Mesendoderm (in vitro differentiated cells): Measurements from ENCODE around the gene STAM2.
"Not testable (repeated sequence)": the region's sequence is repeated elsewhere in the genome, so short reads cannot be mapped to it uniquely, and the experiment has no call there.

Experiments
- DNase-seq: peaks from one replicate; pipeline ENCODE4 v3.0.0; 2013
- H2AK5ac ChIP-seq: 2 replicates; pipeline ENCODE4 v1.6.1; 2013; ENCODE audit warnings: low read length, inconsistent platforms
- H2BK120ac ChIP-seq: 2 replicates; pipeline ENCODE4 v1.6.1; 2013; ENCODE audit warnings: low read depth, mild to moderate bottlenecking, low read length, moderate library complexity, mixed read lengths
- H2BK15ac ChIP-seq: replicated peaks from 2 replicates; pipeline ENCODE4 v1.6.1; 2013; ENCODE audit warnings: low read depth, mild to moderate bottlenecking, moderate library complexity
- H2BK5ac ChIP-seq: 2 replicates; pipeline ENCODE4 v1.6.1; 2013; ENCODE audit warnings: low read length, inconsistent platforms
- H3K18ac ChIP-seq: 2 replicates; pipeline ENCODE4 v1.6.1; 2013; ENCODE audit warnings: mild to moderate bottlenecking, low read length, mixed read lengths
- H3K23ac ChIP-seq: one replicate; pipeline ENCODE4 v1.6.1; 2013; ENCODE audit warnings: low read length
- H3K27ac ChIP-seq: 2 replicates; pipeline ENCODE4 v1.5.1; 2013; ENCODE audit warnings: low read depth, mild to moderate bottlenecking, inconsistent platforms, low read length, moderate library complexity
- H3K27me3 ChIP-seq: 2 replicates; pipeline ENCODE4 v1.6.1; 2013; ENCODE audit warnings: low read length, control low read depth, mild to moderate bottlenecking, inconsistent platforms; ENCODE audit not compliant: insufficient read depth, poor library complexity
- H3K36me3 ChIP-seq: 2 replicates; pipeline ENCODE4 v1.6.1; 2013; ENCODE audit warnings: low read length, inconsistent platforms; ENCODE audit not compliant: control insufficient read depth, insufficient read depth
- H3K4ac ChIP-seq: one replicate; pipeline ENCODE4 v1.6.1; 2013; ENCODE audit warnings: low read depth, mild to moderate bottlenecking, low read length, moderate library complexity
- H3K4me1 ChIP-seq: 2 replicates; pipeline ENCODE4 v1.6.1; 2013; ENCODE audit warnings: low read depth, low read length, inconsistent platforms; ENCODE audit not compliant: control insufficient read depth
- H3K4me2 ChIP-seq: 2 replicates; pipeline ENCODE4 v1.6.1; 2013; ENCODE audit warnings: low read length
- H3K4me3 ChIP-seq: 2 replicates; pipeline ENCODE4 v1.5.1; 2013; ENCODE audit warnings: mild to moderate bottlenecking, low read length
- H3K56ac ChIP-seq: one replicate; pipeline ENCODE4 v1.6.1; 2013; ENCODE audit warnings: low read length
- H3K79me1 ChIP-seq: 2 replicates; pipeline ENCODE4 v1.6.1; 2013; ENCODE audit warnings: low read length, inconsistent platforms
- H3K79me2 ChIP-seq: 2 replicates; pipeline ENCODE4 v1.6.1; 2013; ENCODE audit warnings: mild to moderate bottlenecking, low read length; ENCODE audit not compliant: control insufficient read depth, insufficient read depth
- H3K9ac ChIP-seq: 2 replicates; pipeline ENCODE4 v1.6.1; 2013; ENCODE audit warnings: low read length, inconsistent platforms
- H4K5ac ChIP-seq: one replicate; pipeline ENCODE4 v1.6.1; 2013; ENCODE audit warnings: low read length
- H4K8ac ChIP-seq: one replicate; pipeline ENCODE4 v1.6.1; 2013; ENCODE audit warnings: low read depth, mild to moderate bottlenecking, control low read depth, low read length, moderate library complexity
- WGBS: extraction: QIAGEN DNeasy Blood & Tissue Kit; methylation state at CpG from one replicate; pipeline ENCODE4 v1.1.7; 2013; ENCODE audit warnings: low lambda C conversion rate, missing lambda C conversion rate; ENCODE audit not compliant: insufficient coverage; ENCODE audit errors: extremely low coverage; 5-methylcytosine and 5-hydroxymethylcytosine counted together

The STAM2 gene

DNA sequence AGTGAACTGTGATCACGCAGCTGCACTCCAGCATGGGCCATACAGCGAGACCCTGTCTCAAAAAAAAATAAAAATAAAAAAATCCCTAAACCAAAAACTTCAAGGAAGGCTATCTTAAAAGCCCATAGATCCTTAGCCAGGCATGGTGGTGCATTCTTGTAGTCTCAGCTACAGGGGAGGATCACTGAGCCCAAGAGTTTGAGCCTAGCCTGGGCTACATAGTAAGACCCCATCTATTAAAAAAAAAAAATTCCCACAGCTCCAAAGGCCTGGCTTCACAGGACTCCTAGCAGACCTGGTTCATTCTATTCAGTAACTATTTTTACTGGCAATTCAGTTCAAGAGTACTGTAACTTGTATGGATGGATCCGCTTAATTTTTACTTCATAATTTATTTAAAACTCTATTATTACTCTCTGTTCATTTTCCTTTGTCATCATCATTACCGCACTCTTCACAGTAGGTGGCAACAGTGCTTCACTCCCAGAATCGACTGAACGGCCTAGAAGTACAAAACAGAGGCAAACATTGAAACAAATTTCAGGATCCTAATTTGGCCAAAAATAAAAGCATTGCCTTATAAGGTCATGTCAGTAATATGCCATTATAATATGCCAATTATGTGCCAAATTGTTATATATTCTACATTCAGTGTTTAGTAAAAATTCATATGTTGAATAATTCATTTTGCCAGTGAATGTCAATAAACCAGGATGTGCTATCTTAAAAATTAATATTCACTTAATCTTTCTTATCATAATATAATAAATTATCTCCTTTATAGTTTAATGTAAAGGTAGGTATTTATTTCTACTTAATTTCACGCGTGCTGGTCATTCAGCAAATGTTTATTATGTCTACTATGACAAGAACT is 14.3 kb upstream of the STAM2 start:
- Histone ChIP-seq H3K4me3 (no peak overlapping the region), H3K79me1 (no peaks in the 10 kb centered on the region), H3K4me1 (no peaks in the 10 kb centered on the region), H2BK5ac (no peak overlapping the region), H2BK15ac (no peak overlapping the region), H4K8ac (no peak overlapping the region), H3K18ac (no peak overlapping the region), H3K9ac (no peak overlapping the region), H3K23ac (no peak overlapping the region), H3K27me3 (no peaks in the 10 kb centered on the region), H2BK120ac (no peak overlapping the region), H3K4ac (no peak overlapping the region), H3K56ac (no peak overlapping the region), H3K36me3 (no peaks in the 10 kb centered on the region), H3K27ac (no peak overlapping the region), H2AK5ac (no peak overlapping the region), H4K5ac (no peak overlapping the region), H3K4me2 (no peak overlapping the region), H3K79me2 (no peaks in the 10 kb centered on the region)
- peak; percentile 55 for DNase-seq
- WGBS = no CpG with 5 or more reads among the region's 8 CpGs

DNA sequence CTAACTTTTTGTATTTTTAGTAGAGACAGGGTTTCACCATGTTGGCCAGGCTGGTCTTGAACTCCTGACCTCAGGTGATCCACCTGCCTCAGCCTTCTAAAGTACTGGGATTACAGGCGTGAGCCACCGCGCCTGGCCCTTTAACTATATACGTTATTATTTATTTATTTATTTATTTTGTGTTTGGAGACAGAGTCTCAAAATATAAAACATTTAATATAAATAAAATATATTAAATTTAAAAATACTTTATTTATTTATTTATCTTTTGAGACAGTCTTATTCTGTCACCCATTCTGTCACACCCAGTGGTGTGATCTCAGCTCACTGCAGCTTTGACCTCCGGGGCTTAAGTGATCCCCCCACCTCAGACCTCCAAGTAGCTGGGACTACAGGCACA is 11.2 kb upstream of the STAM2 start:
- H3K79me1 ChIP-seq, H4K8ac ChIP-seq, H3K23ac ChIP-seq, DNase-seq, H2AK5ac ChIP-seq, H3K9ac ChIP-seq, H3K27ac ChIP-seq, H2BK120ac ChIP-seq, H3K56ac ChIP-seq, H2BK15ac ChIP-seq, H3K36me3 ChIP-seq, H4K5ac ChIP-seq, H2BK5ac ChIP-seq, H3K18ac ChIP-seq, H3K79me2 ChIP-seq, H3K27me3 ChIP-seq, H3K4ac ChIP-seq, H3K4me1 ChIP-seq, H3K4me2 ChIP-seq, H3K4me3 ChIP-seq: not testable (repeated sequence)
- no CpG with 5 or more reads among the region's 5 CpGs for WGBS

DNA sequence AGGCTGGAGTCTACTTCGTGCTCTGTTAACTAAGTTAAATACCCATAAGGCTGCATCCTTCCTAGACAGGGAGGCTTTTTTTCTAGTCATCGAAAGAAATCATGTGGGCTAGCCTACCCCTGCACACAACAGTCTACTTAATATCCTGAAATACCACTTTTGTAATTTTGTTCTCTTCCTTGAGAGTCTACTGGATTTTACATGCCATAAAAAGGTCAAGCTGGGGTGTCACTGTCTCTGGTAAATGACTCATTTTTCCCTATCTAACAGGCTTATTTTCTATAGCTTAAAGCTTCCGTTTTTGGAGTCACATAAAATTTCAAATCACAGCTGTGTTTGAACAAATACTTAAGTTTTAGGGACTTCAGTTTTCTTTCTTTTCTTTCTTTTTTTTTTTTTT is 10.7 kb upstream of the STAM2 start:
- no CpG with 5 or more reads among the region's 3 CpGs for WGBS
- no peak overlapping the region for H3K27ac ChIP-seq
- no peak overlapping the region for H4K8ac ChIP-seq
- no peak overlapping the region for H3K4me2 ChIP-seq
- no peaks in the 10 kb centered on the region for H3K36me3 ChIP-seq
- H3K56ac ChIP-seq = no peak overlapping the region
- H2BK5ac ChIP-seq = no peak overlapping the region
- H3K4ac ChIP-seq = no peak overlapping the region
- no peaks in the 10 kb centered on the region for H3K79me1 ChIP-seq
- no peak overlapping the region for H2AK5ac ChIP-seq
- H2BK120ac ChIP-seq = no peak overlapping the region
- H3K4me1 ChIP-seq = no peaks in the 10 kb centered on the region
- H3K9ac ChIP-seq = no peak overlapping the region
- no peak overlapping the region for H2BK15ac ChIP-seq
- H3K18ac ChIP-seq = no peak overlapping the region
- H4K5ac ChIP-seq = no peak overlapping the region
- H3K23ac ChIP-seq = no peak overlapping the region
- no peaks in the 10 kb centered on the region for H3K79me2 ChIP-seq
- H3K4me3 ChIP-seq = no peak overlapping the region
- no peak for DNase-seq
- no peaks in the 10 kb centered on the region for H3K27me3 ChIP-seq

DNA sequence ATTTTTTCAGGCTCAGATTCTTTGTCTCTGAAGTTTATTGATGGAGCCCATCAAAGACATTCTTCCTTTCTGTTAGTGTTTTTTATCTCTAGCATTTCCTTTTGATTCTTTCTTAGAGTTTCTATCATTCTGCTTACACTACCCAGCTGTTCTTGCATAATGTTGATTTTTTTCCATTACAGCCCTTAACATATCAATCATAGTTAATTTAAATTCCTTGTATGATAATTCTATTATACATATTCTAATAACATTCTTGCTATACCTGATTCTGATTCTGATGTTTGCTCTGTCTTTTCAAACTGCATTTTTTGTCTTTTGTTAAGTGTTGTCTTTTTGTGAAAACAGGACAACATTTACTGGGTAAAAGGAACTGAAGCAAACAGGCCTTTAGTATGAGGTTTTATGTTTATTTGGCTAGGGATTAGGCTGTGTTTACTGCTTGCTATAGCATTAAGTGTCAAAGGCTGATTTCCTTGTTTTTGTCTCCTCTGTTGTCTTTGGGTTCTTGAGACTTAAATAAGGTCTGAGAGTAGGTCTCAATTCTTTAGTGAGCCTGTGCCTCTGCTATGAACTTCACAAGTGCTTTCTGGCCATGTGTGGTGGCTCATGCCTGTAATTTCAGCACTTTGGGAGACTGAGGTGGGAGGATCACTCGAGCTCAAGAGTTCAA is 8.0 kb upstream of the STAM2 start:
- Histone ChIP-seq H3K9ac (no peak overlapping the region), H2BK15ac (no peak overlapping the region), H3K56ac (no peak overlapping the region), H3K27me3 (no peaks in the 10 kb centered on the region), H2AK5ac (no peak overlapping the region), H4K5ac (no peak overlapping the region), H2BK120ac (no peak overlapping the region), H3K79me2 (no peaks in the 10 kb centered on the region), H3K4me2 (no peak overlapping the region), H2BK5ac (no peak overlapping the region), H3K18ac (no peak overlapping the region), H3K27ac (no peak overlapping the region), H3K4me3 (no peak overlapping the region), H3K4me1 (no peaks in the 10 kb centered on the region), H3K36me3 (no peaks in the 10 kb centered on the region), H3K4ac (no peak overlapping the region), H4K8ac (no peak overlapping the region), H3K79me1 (no peaks in the 10 kb centered on the region), H3K23ac (no peak overlapping the region)
- no peak for DNase-seq
- no CpG with 5 or more reads among the region's 1 CpG for whole genome bisulfite sequencing

DNA sequence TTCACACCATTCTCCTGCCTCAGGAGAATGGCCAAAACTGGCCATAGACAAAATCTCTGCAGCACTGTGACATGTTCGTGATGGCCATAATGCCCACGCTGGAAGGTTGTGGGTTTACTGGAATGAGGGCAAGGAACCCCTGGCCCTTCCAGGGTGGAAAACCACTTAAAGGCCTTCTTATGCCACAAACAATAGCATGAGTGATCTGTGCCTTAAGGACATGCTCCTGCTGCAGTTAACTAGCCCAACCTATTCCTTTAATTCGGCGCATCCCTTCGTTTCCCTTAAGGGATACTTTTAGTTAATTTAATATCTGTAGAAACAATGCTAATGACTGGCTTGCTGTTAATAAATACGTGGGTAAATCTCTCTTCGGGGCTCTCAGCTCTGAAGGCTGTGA is 2.1 kb upstream of the STAM2 start:
- WGBS = no CpG with 5 or more reads among the region's 7 CpGs
- H4K8ac ChIP-seq, DNase-seq, H2BK120ac ChIP-seq, H3K9ac ChIP-seq, H3K4me1 ChIP-seq, H3K27ac ChIP-seq, H3K4me2 ChIP-seq, H3K18ac ChIP-seq, H2BK15ac ChIP-seq, H3K4me3 ChIP-seq, H3K56ac ChIP-seq, H2BK5ac ChIP-seq, H3K36me3 ChIP-seq, H3K79me2 ChIP-seq, H4K5ac ChIP-seq, H3K27me3 ChIP-seq, H3K79me1 ChIP-seq, H2AK5ac ChIP-seq, H3K4ac ChIP-seq, H3K23ac ChIP-seq: not testable (repeated sequence)
